Thyroid gland (tissue), 4 donors: ENCODE measurements around the gene SPOUT1.

Experiments
- CTCF ChIP-seq, 6 experiments: fragments of 200-600 bp in 3 of 6; fragments of 450-650 bp in 3 of 6; sonication (generic) in 3 of 6; IDR thresholded peaks; one replicate each; pipeline ENCODE4 v1.5.1; 2016 to 2019; ENCODE audit warnings: antibody characterized with exemption in 6 of 6, mild to moderate bottlenecking in 2 of 6, inconsistent platforms in 1 of 6, moderate library complexity in 1 of 6
- POLR2A ChIP-seq, 2 donors: fragments of 450-650 bp; IDR thresholded peaks; one replicate each; pipeline ENCODE4 v1.6.1; 2017; ENCODE audit warnings: antibody characterized with exemption in 2 of 2, mild to moderate bottlenecking in 2 of 2, moderate library complexity in 1 of 2

GRCh38 chr9:128787659-128788058 is 41.9 kb downstream of the SPOUT1 start:
- TF ChIP-seq CTCF (IDR thresholded peaks at IDR 0.05) (no peak), POLR2A (IDR thresholded peaks at IDR 0.05) (no peak)
